ENCODE data around the gene YBEY. TPM values are rescaled to one million over a fixed set of nuclear protein-coding genes. Genes with fewer than 3 reads are reported as not detected.

Gene YBEY
- total RNA-seq, 1 experiment from 2014 or later, result 38.2 TPM

DNA sequence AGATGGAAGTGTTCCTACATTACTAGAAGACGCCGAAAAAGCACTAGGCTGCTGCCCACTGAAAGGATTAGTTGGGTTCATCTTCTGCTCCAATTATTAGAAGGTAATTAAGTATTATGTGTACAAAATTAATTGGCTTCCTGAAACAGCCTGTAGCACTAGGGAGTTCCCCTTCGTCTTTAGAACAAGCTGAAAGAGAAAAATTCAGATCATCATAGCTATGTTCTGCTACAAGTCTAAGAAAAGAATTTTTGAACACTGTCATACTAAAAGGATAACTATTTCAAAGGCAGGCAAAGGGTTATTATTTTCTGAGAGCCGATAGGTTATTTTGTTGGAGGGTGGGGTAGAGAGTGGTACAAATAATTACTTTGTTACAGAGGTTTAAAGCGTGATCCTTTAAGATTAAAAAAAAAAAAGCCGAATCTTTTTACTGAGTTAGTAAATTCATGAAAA lies 908 bp upstream of the YBEY start, which contains the start of gene MCM3AP:
Gene MCM3AP, minus strand, starts transcription at position 406 of the 456 bp plus-strand sequence. Its CDS starts 325 bp downstream, at position 81.
- ChIA-PET CTCF (interaction anchor here (0.6 to 1.5 kb wide), 3 partner anchors 15 to 40 kb away, joined by 3 read pairs; a partner anchor contains a TSS), POLR2A (ENCODE audit: unreplicated experiment) (no interaction called here)
- TSS peak; percentile 58 for BruUV-seq (replicated peaks)
- Histone ChIP-seq H3F3A (ENCODE audit: low read length, unreplicated experiment) (no peaks in the 10 kb centered on the region), H3K27me3 (ENCODE audit: low read length) (no peaks in the 10 kb centered on the region), H3K4me3 (ENCODE audit: low read length) (peak within 1 kb of the TSS; percentile 75), H3K9me3 (ENCODE audit: low read length) (no peaks in the 10 kb centered on the region), H3K4me2 (ENCODE audit: low read length) (peak within 1 kb of the TSS; percentile 84), H3K36me3 (ENCODE audit: low read depth, low read length) (peaks cover 8% of the 10 kb centered on the region), H3K27ac (ENCODE audit: low read length) (peak within 1 kb of the TSS; percentile 84), H3K79me2 (ENCODE audit: low read length) (peaks cover 61% of the 10 kb centered on the region), H3K9me2 (replicated peaks; ENCODE audit: low read length) (no peaks in the 10 kb centered on the region), H3K4me1 (ENCODE audit: insufficient read depth, low read length) (peaks cover 30% of the 10 kb centered on the region), H2AFZ (ENCODE audit: low read length) (peak within 1 kb of the TSS; percentile 66), H4K20me1 (ENCODE audit: low read length) (no peaks in the 10 kb centered on the region), H3K9ac (ENCODE audit: low read length) (peak within 1 kb of the TSS; percentile 94)
- intact Hi-C loops (cut with micrococcal nuclease), result loop anchor here (2.0 to 5.0 kb wide), 2 partner anchors 58 to 138 kb away; no protein-coding TSS in a partner anchor
- TF ChIP-seq EZH2 (IDR thresholded peaks at IDR 0.05; ENCODE audit: low read length, unreplicated experiment) (no peak), EZH2phosphoT487 (IDR thresholded peaks at IDR 0.05; ENCODE audit: borderline replicate concordance, low read length) (no peak), CTCF (conservative IDR thresholded peaks at IDR 0.05; ENCODE audit: low read depth, low read length) (no peak)
- DNase-seq, result no peak
- no peak for ATAC-seq

GRCh38 chr21:46286648-46287002 lies 483 bp downstream of the YBEY start:
- ATAC-seq (peak; percentile 2), DNase-seq (no peak)
- Histone ChIP-seq H3K79me2 (ENCODE audit: low read length) (peaks cover 50% of the 10 kb centered on the region), H3K4me1 (ENCODE audit: insufficient read depth, low read length) (peaks cover 30% of the 10 kb centered on the region), H3K27ac (ENCODE audit: low read length) (peak overlapping the region; percentile 84), H2AFZ (ENCODE audit: low read length) (peak overlapping the region; percentile 66), H3K4me3 (ENCODE audit: low read length) (peak overlapping the region; percentile 75), H3K36me3 (ENCODE audit: low read depth, low read length) (peaks cover 12% of the 10 kb centered on the region), H3F3A (ENCODE audit: low read length, unreplicated experiment) (no peaks in the 10 kb centered on the region), H3K9me2 (replicated peaks; ENCODE audit: low read length) (no peaks in the 10 kb centered on the region), H4K20me1 (ENCODE audit: low read length) (no peaks in the 10 kb centered on the region), H3K9ac (ENCODE audit: low read length) (peak overlapping the region; percentile 94), H3K4me2 (ENCODE audit: low read length) (peak overlapping the region; percentile 84), H3K27me3 (ENCODE audit: low read length) (no peaks in the 10 kb centered on the region), H3K9me3 (ENCODE audit: low read length) (no peaks in the 10 kb centered on the region)
- POLR2A ChIA-PET (ENCODE audit: unreplicated experiment), result no interaction called here
- intact Hi-C loops (cut with micrococcal nuclease), result loop anchor here (1.0 to 5.0 kb wide), 2 partner anchors 37 to 139 kb away; partner anchors contain the start of gene C21orf58
- no TSS peak for BruUV-seq (replicated peaks)
- CTCF ChIA-PET, result interaction anchor here (1.5 kb wide), 1 partner anchor 39 kb away, joined by 3 read pairs; a partner anchor contains a TSS
- no peak for TF ChIP-seq EZH2phosphoT487 (IDR thresholded peaks at IDR 0.05; ENCODE audit: borderline replicate concordance, low read length)

DNA sequence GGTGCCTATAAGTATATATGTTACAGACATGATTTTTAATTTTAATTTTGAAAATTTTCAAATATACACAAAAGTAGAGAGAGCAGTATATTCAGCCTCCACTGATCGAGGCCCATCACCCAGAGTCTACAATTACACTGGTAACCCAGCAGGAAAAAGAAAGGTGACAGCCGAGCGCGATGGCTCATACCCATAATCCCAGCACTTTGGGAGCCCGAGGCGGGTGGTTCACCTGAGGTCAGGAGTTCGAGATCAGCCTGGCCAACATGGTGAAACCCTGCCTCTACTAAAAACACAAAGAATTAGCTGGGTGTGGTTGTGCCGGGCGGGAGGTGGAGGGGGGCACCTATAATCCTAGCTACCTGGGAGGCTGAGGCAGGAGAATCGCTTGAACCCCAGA lies 1.4 kb downstream of the YBEY start:
- ChIA-PET POLR2A (ENCODE audit: unreplicated experiment) (no interaction called here), CTCF (no interaction called here)
- no peak overlapping the region for H3K27ac ChIP-seq (ENCODE audit: low read length)
- peaks cover 41% of the 10 kb centered on the region for H3K79me2 ChIP-seq (ENCODE audit: low read length)
- no peak for TF ChIP-seq EZH2 (IDR thresholded peaks at IDR 0.05; ENCODE audit: low read length, unreplicated experiment)
- no peak for TF ChIP-seq EZH2phosphoT487 (IDR thresholded peaks at IDR 0.05; ENCODE audit: borderline replicate concordance, low read length)
- TF ChIP-seq CTCF (conservative IDR thresholded peaks at IDR 0.05; ENCODE audit: low read depth, low read length), result no peak
- H2AFZ ChIP-seq (ENCODE audit: low read length), result no peak overlapping the region
- H4K20me1 ChIP-seq (ENCODE audit: low read length), result no peaks in the 10 kb centered on the region
- no peak for DNase-seq
- H3K9me3 ChIP-seq (ENCODE audit: low read length), result no peaks in the 10 kb centered on the region
- H3K4me1 ChIP-seq (ENCODE audit: insufficient read depth, low read length), result peaks cover 30% of the 10 kb centered on the region
- H3K36me3 ChIP-seq (ENCODE audit: low read depth, low read length), result peaks cover 18% of the 10 kb centered on the region
- ATAC-seq, result no peak
- peak overlapping the region; percentile 75 for H3K4me3 ChIP-seq (ENCODE audit: low read length)
- intact Hi-C loops (cut with micrococcal nuclease), result loop anchor here (5.0 kb wide), 1 partner anchor 140 kb away; no protein-coding TSS in a partner anchor
- peak overlapping the region; percentile 94; the same call in 1 of the 2 replicates for H3K9ac ChIP-seq (ENCODE audit: low read length)
- H3K27me3 ChIP-seq (ENCODE audit: low read length), result no peaks in the 10 kb centered on the region
- H3F3A ChIP-seq (ENCODE audit: low read length, unreplicated experiment), result no peaks in the 10 kb centered on the region
- BruUV-seq (replicated peaks), result no TSS peak
- H3K9me2 ChIP-seq (replicated peaks; ENCODE audit: low read length), result no peaks in the 10 kb centered on the region
- peak overlapping the region; percentile 84 for H3K4me2 ChIP-seq (ENCODE audit: low read length)

Data from PC-3 (cell line).